Ovary (tissue), 9 donors: ENCODE measurements around the gene NOL7. TPM values are rescaled to one million over a fixed set of nuclear protein-coding genes. Genes with fewer than 3 reads are reported as not detected.

Source experiments
- DNase-seq, 5 donors: peaks; one replicate each; pipeline ENCODE4 v3.0.0-alpha.2; 2019 to 2020
- H3K27ac ChIP-seq, 2 donors: fragments of 200-600 bp; one replicate each; pipeline versions ENCODE4 v1.5.1 to v1.8.0; 2019 to 2022
- H3K27me3 ChIP-seq: fragments of 200-600 bp; one replicate; pipeline ENCODE4 v1.8.0; 2022
- H3K36me3 ChIP-seq: fragments of 200-600 bp; sonication (generic); one replicate; pipeline ENCODE4 v1.5.1; 2019
- H3K4me1 ChIP-seq: one replicate; pipeline ENCODE4 v1.8.1; 2013; ENCODE audit warnings: mild to moderate bottlenecking, moderate library complexity; ENCODE audit not compliant: insufficient read depth
- H3K4me3 ChIP-seq: fragments of 200-600 bp; sonication (generic); one replicate; pipeline ENCODE4 v1.5.1; 2017
- H3K9me3 ChIP-seq, 2 donors: fragments of 200-600 bp in 1 of 2; sonication (generic) in 1 of 2; one replicate each; pipeline versions ENCODE4 v1.5.1 to v1.8.1; 2013 to 2019; ENCODE audit warnings: mild to moderate bottlenecking in 1 of 2, moderate library complexity in 1 of 2
- EP300 ChIP-seq: sonication (generic); formaldehyde crosslinking; IDR thresholded peaks from one replicate; pipeline ENCODE4 v1.6.1; 2017; ENCODE audit warnings: antibody characterized with exemption
- POLR2A ChIP-seq: fragments of 450-650 bp; IDR thresholded peaks from one replicate; pipeline ENCODE4 v1.6.1; 2017; ENCODE audit warnings: antibody characterized with exemption, mild to moderate bottlenecking, moderate library complexity
- WGBS, 3 donors: extraction: QIAGEN DNeasy Blood & Tissue Kit in 1 of 3; methylation state at CpG; one replicate each; pipeline versions ENCODE4 v1.1.5 to v1.1.7; 2013 to 2017; 5-methylcytosine and 5-hydroxymethylcytosine counted together
- intact Hi-C, 4 donors: fragments of 100-400 bp; cut with DNase I; formaldehyde crosslinking; loops; one replicate each; pipeline versions ENCODE4 v1.11.0 to v1.15.1; 2022 to 2023
- polyA plus RNA-seq, 2 donors: library from polyadenylated mRNA; stranded (reverse); fragments of 200-250 nt in 1 of 2; fragments of 350-450 nt in 1 of 2; fragmentation: Illumina TruSeq in 1 of 2; extraction: RNeasy Lipid Tissue Mini Kit (QIAGEN cat#74804) in 1 of 2; gene quantifications; one replicate each; pipeline ENCODE4 v1.2.3, GENCODE V29; 2013 to 2014
- total RNA-seq, 7 donors: library from RNA; depleted of rRNA in 2 of 7; stranded (reverse); fragments of >200 nt in 2 of 7; fragmentation: NEBNext Ultra II Directional in 3 of 7; extraction: Animal tissue kit (Norgen Biotek cat#: 25700) in 3 of 7; gene quantifications; one replicate each; pipeline versions ENCODE4 v1.1.0 to v1.2.4, GENCODE V29; 2016 to 2023
- TF ChIP-seq, protein P1 (sequence below), 3 donors: fragments of 450-650 bp in 2 of 3; fragments of 200-600 bp in 1 of 3; IDR thresholded peaks; one replicate each; pipeline versions ENCODE4 v1.5.1 to v1.8.0; 2016 to 2022; ENCODE audit warnings: antibody characterized with exemption in 3 of 3, mild to moderate bottlenecking in 1 of 3
- donor health status: DM: no; HTN: no; CAD: no; lungs with moderate emphysema.
- donor health status: DM: no; HTN: no; CAD: no.
- donor health status: Bipolar disorder and iron deficiency.
- donor health status: DM: yes; HTN: yes; CAD: no.
- donor health status: DM: no; HTN: no; CAD: no.
- donor health status: DM: yes; HTN: yes; CAD: no.

NOL7 gene
- total and polyA plus RNA-seq, 9 donors = 49.3 to 77.7 (median 62.6) TPM

DNA sequence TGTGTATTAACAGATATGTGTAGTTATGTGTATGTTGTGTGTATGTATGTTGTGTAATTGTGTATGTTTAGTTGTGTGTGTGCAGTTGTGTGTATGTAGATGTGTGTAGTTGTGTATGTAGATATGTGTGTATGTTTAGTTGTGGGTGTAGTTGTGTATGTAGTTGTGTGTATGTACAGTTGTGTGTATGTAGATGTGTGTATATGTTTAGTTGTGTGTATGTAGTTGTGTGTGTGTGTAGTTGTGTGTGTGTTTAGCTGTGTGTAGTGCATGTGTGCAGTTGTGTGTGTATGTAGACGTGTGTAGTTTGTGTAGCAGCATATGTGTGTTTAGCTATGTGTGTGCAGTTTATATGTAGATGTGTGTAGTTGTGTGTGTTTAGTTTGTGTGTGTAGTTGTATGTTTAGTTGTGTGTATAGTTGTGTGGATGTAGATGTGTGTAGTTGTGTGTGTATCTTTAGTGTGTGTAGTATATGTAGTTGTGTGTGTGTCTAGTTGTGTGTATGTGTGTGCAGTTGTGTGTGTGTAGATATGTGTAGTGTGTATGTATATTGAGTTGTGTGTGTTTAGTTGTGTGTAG is 24.5 kb upstream of the NOL7 start:
- H3K27me3 ChIP-seq = no peaks in the 10 kb centered on the region
- DNase-seq = no peak
- WGBS, 3 donors = 83 to 93% (median 89%) methylated on average over 1 of the region's 1 CpG
- H3K27ac ChIP-seq = no peak overlapping the region
- intact Hi-C loops = no loop called here
- H3K9me3 ChIP-seq = no peaks in the 10 kb centered on the region
- H3K4me1 ChIP-seq = no peaks in the 10 kb centered on the region
- no peak overlapping the region for H3K4me3 ChIP-seq
- TF ChIP-seq EP300 (no peak), POLR2A (no peak)
- TF ChIP-seq, protein P1, sequence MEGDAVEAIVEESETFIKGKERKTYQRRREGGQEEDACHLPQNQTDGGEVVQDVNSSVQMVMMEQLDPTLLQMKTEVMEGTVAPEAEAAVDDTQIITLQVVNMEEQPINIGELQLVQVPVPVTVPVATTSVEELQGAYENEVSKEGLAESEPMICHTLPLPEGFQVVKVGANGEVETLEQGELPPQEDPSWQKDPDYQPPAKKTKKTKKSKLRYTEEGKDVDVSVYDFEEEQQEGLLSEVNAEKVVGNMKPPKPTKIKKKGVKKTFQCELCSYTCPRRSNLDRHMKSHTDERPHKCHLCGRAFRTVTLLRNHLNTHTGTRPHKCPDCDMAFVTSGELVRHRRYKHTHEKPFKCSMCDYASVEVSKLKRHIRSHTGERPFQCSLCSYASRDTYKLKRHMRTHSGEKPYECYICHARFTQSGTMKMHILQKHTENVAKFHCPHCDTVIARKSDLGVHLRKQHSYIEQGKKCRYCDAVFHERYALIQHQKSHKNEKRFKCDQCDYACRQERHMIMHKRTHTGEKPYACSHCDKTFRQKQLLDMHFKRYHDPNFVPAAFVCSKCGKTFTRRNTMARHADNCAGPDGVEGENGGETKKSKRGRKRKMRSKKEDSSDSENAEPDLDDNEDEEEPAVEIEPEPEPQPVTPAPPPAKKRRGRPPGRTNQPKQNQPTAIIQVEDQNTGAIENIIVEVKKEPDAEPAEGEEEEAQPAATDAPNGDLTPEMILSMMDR (IDR thresholded peaks at IDR 0.05) = no peak
- H3K36me3 ChIP-seq = no peaks in the 10 kb centered on the region

DNA sequence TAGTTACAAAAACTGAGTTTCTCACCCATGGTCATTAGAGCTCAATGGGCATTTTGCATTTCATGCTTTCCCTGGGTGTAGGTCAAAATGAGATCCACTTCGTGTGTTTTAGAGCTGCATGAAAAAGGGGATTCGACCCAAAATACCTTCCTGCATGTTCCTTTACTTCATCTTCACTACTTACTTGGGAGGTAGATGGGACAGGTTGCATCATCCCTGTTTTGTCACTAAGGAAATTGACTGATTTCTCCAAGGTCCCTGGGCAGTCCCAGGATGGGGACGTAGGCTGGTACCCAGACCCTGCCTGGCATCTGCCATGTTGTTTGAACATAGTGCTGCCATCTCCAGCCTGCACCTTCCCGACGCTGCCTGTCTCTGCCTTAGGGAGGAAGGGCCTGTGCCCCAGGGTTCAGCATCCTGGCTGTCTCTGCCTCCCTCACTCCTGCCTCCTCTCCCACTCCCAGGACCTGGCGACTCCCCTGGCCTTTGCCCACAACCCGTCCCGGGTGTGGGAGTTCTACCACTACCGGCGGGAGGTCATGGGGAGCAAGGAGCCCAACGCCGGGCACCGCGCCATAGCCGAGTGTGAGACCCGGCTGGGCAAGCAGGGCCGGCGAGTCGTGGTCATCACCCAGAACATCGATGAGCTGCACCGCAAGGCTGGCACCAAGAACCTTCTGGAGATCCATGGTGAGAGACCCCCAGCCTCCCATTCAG is 23.8 kb upstream of the NOL7 start:
- WGBS, 3 donors = 87 to 95% (median 88%) methylated on average over 20 to 21 of the region's 21 CpGs
- Histone ChIP-seq H3K27ac (no peak overlapping the region), H3K4me3 (no peak overlapping the region), H3K27me3 (no peaks in the 10 kb centered on the region), H3K4me1 (no peaks in the 10 kb centered on the region), H3K9me3 (no peaks in the 10 kb centered on the region), H3K36me3 (no peaks in the 10 kb centered on the region)
- intact Hi-C loops = no loop called here
- no peak for TF ChIP-seq EP300
- DNase-seq = no peak

DNA sequence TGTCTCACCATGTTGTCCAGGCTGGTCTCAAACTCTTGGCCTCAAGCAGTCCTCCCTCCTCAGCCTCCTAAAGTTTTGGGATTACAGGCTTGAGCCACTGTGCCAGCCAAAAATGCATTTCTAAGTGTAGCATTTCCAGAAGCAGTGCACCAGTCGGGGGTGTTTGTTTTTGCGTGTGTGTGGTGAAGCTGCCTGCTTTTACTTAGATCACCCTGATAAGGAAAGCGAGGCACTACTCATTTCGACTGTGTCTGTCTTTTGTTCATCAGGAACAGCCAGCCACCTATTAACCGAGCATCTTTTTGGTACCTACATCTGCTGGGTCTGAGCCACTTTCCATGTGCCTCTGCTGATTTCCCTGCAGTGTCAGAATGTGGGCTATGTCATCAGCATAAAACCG is 22.0 kb upstream of the NOL7 start:
- DNase-seq = no peak
- H3K36me3 ChIP-seq = no peaks in the 10 kb centered on the region
- intact Hi-C loops = no loop called here
- no peaks in the 10 kb centered on the region for H3K27me3 ChIP-seq
- H3K27ac ChIP-seq = no peak overlapping the region
- H3K4me3 ChIP-seq = no peak overlapping the region
- TF ChIP-seq, protein P1 (IDR thresholded peaks at IDR 0.05) = no peak
- TF ChIP-seq POLR2A (no peak), EP300 (no peak)
- H3K4me1 ChIP-seq = no peaks in the 10 kb centered on the region
- no peaks in the 10 kb centered on the region for H3K9me3 ChIP-seq
- WGBS, 3 donors = 79 to 87% (median 80%) methylated on average over 6 of the region's 6 CpGs

DNA sequence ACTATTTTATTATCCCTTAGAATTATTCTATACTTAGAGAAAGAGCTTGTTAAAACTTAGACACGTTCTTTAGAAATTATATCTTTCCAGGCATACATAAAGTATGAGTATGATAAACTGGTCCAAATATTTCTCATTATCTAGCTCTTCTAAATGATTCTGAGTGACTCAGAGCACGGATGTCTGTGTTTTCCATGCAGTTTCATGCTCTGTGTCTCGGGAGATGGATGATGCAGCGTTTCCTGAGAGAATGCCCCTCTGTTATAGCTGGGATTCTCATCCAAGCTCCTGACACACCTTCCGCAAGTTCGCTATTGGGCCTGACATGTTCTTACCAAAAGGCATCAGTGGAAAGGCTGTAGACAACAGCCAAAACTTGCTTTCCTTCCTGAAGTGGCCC is 21.4 kb upstream of the NOL7 start:
- WGBS, 3 donors = 83 to 87% (median 86%) methylated on average over 6 of the region's 6 CpGs
- Histone ChIP-seq H3K27ac (no peak overlapping the region), H3K4me1 (no peaks in the 10 kb centered on the region), H3K4me3 (no peak overlapping the region), H3K27me3 (no peaks in the 10 kb centered on the region), H3K36me3 (no peaks in the 10 kb centered on the region), H3K9me3 (no peaks in the 10 kb centered on the region)
- no peak for DNase-seq
- intact Hi-C loops = no loop called here
- TF ChIP-seq, protein P1 (IDR thresholded peaks at IDR 0.05) = no peak
- no peak for TF ChIP-seq POLR2A
- no peak for TF ChIP-seq EP300

DNA sequence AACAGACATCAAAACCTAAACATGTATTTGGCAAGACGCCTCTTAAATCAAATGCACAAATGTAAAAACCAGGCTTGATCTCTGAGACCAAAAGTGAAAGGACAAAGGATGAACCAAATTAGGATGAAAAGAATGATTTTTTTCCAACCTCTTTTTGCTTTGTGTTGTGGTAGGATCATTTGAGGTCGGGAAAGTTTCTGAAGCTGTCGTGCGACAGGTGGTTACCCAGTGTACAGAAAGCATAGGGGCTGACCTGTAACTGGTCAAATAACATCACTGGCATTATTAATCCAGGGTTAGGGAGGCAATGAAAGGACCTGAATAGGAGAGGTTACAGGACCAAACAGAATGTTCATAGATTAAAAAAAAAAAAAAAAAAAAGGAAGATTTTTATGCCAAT is 18.1 kb upstream of the NOL7 start:
- no peak overlapping the region for H3K27ac ChIP-seq
- no peaks in the 10 kb centered on the region for H3K9me3 ChIP-seq
- no peaks in the 10 kb centered on the region for H3K4me1 ChIP-seq
- TF ChIP-seq EP300 = no peak
- TF ChIP-seq, protein P1 (IDR thresholded peaks at IDR 0.05) = no peak
- no peaks in the 10 kb centered on the region for H3K27me3 ChIP-seq
- no peak overlapping the region for H3K4me3 ChIP-seq
- intact Hi-C loops = no loop called here
- no peak for DNase-seq
- WGBS, 3 donors = 88 to 95% (median 93%) methylated on average over 4 of the region's 4 CpGs
- H3K36me3 ChIP-seq = no peaks in the 10 kb centered on the region
